CD4-positive, alpha-beta T cell (primary cell): Measurements from ENCODE around the gene TTYH3. TPM values are rescaled to one million over a fixed set of nuclear protein-coding genes. Genes with fewer than 3 reads are reported as not detected.

Experiments
- ATAC-seq: fragments of 200-7000 bp; cut with Tn5 transposase; one replicate; pipeline ENCODE4 v1.10.0; 2022; ENCODE audit warnings: mild to moderate bottlenecking; ENCODE audit not compliant: poor library complexity
- CTCF ChIA-PET: fragments of 350-600 bp; sonication (Branson Sonifier 250); formaldehyde crosslinking; loops from one replicate; lab custom pipeline; 2021; ENCODE audit warnings: antibody characterized with exemption, inconsistent platforms; lab: Charles Lee
- POLR2A ChIA-PET: fragments of 350-600 bp; sonication (Branson Sonifier 250); formaldehyde crosslinking; loops from one replicate; lab custom pipeline; 2021; ENCODE audit warnings: antibody characterized with exemption, inconsistent platforms; lab: Charles Lee
- DNase-seq, 14 experiments: peaks; one replicate each; pipeline ENCODE4 v3.0.0-alpha.2; 2013 to 2020; ENCODE audit warnings: mixed read lengths in 2 of 14
- H3K27ac ChIP-seq, 2 donors: one replicate each; pipeline versions ENCODE4 v1.5.1 to v1.7.0; 2013; ENCODE audit warnings: low read length in 2 of 2, low read depth in 1 of 2, mild to moderate bottlenecking in 1 of 2
- H3K27me3 ChIP-seq, 2 experiments: 1 replicate in 1 of 2; 2 replicates in 1 of 2; pipeline versions ENCODE4 v1.6.1 to v1.7.0; 2013; ENCODE audit warnings: low read length in 2 of 2, control low read depth in 1 of 2, mild to moderate bottlenecking in 1 of 2, moderate library complexity in 1 of 2; ENCODE audit not compliant: insufficient read depth in 2 of 2, control insufficient read depth in 1 of 2
- H3K36me3 ChIP-seq: one replicate; pipeline ENCODE4 v1.6.1; 2013; ENCODE audit warnings: low read length, control low read depth; ENCODE audit not compliant: insufficient read depth
- H3K4me1 ChIP-seq: one replicate; pipeline ENCODE4 v1.6.1; 2013; ENCODE audit warnings: low read length, control low read depth; ENCODE audit not compliant: insufficient read depth
- H3K4me3 ChIP-seq: one replicate; pipeline ENCODE4 v1.5.1; 2013; ENCODE audit warnings: mild to moderate bottlenecking, low read length, moderate library complexity
- H3K9me3 ChIP-seq, 2 experiments: 1 replicate in 1 of 2; 2 replicates in 1 of 2; pipeline versions ENCODE4 v1.6.1 to v1.7.0; 2013; ENCODE audit warnings: low read length in 2 of 2, mild to moderate bottlenecking in 2 of 2, control low read depth in 1 of 2, moderate library complexity in 1 of 2; ENCODE audit not compliant: control insufficient read depth in 1 of 2, insufficient read depth in 1 of 2
- H3K27ac Mint-ChIP-seq: one replicate; pipeline ENCODE4 v1.8.0; 2020; ENCODE audit warnings: mixed read lengths
- H3K27me3 Mint-ChIP-seq: one replicate; pipeline ENCODE4 v1.8.0; 2021; ENCODE audit warnings: mixed read lengths
- H3K36me3 Mint-ChIP-seq: one replicate; pipeline ENCODE4 v1.8.0; 2021; ENCODE audit warnings: low read depth, mixed read lengths
- H3K4me1 Mint-ChIP-seq: one replicate; pipeline ENCODE4 v1.8.0; 2021; ENCODE audit warnings: low read depth, mixed read lengths
- H3K4me3 Mint-ChIP-seq: one replicate; pipeline ENCODE4 v1.8.0; 2020; ENCODE audit warnings: mild to moderate bottlenecking, mixed read lengths
- H3K9me3 Mint-ChIP-seq: one replicate; pipeline ENCODE4 v1.8.0; 2020; ENCODE audit warnings: mixed read lengths
- intact Hi-C, 2 experiments: fragments of 100-400 bp; cut with DNase I in 1 of 2; cut with micrococcal nuclease in 1 of 2; formaldehyde crosslinking; loops; one replicate each; pipeline versions ENCODE4 v1.15.1 to v1.9.0; 2023 to 2025; cut with DNase I, micrococcal nuclease
- total RNA-seq, 174 experiments: library from RNA in 2 of 174; stranded (reverse) in 2 of 174; gene quantifications; one replicate each; pipeline ENCODE4 v1.2.3 and lab custom pipeline; 2021 to 2026
- TF ChIP-seq, protein P1 (sequence below): fragments of 200-600 bp; IDR thresholded peaks from one replicate; pipeline ENCODE4 v1.8.0; 2022; ENCODE audit warnings: antibody characterized with exemption, mild to moderate bottlenecking

The TTYH3 gene
- total RNA-seq, 2 experiments from 2014 or later: 7.9 to 9.3 TPM

DNA sequence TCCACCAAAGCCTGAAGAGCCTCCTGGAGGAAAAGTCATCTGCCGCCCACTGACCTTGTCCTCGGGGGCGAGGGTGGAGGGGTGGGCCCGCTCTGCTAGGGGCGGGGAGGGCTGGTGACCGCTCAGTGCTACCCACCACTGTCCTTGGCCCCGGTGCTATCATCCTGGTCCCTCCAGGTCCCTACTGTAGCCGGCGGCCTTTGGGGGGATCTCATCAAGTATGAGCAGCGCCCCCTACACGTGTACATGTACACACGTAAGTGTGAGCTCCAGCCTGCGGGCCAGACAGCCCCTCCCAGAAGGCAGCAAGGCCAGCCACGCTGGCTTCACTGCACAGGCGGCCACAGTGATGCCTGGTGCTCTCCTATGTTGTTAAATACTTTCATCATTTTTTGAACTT is 19.6 kb downstream of the TTYH3 start:
- ATAC-seq (no peak), DNase-seq (no peak)
- Histone ChIP-seq H3K27ac (no peak overlapping the region), H3K36me3 (no peaks in the 10 kb centered on the region), H3K4me3 (no peak overlapping the region), H3K27me3 (no peaks in the 10 kb centered on the region), H3K4me1 (no peaks in the 10 kb centered on the region), H3K9me3 (no peaks in the 10 kb centered on the region)
- TF ChIP-seq, protein P1, sequence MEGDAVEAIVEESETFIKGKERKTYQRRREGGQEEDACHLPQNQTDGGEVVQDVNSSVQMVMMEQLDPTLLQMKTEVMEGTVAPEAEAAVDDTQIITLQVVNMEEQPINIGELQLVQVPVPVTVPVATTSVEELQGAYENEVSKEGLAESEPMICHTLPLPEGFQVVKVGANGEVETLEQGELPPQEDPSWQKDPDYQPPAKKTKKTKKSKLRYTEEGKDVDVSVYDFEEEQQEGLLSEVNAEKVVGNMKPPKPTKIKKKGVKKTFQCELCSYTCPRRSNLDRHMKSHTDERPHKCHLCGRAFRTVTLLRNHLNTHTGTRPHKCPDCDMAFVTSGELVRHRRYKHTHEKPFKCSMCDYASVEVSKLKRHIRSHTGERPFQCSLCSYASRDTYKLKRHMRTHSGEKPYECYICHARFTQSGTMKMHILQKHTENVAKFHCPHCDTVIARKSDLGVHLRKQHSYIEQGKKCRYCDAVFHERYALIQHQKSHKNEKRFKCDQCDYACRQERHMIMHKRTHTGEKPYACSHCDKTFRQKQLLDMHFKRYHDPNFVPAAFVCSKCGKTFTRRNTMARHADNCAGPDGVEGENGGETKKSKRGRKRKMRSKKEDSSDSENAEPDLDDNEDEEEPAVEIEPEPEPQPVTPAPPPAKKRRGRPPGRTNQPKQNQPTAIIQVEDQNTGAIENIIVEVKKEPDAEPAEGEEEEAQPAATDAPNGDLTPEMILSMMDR: no peak
- H3K4me3 Mint-ChIP-seq: no peak overlapping the region
- H3K4me1 Mint-ChIP-seq: no peaks in the 10 kb centered on the region
- H3K27ac Mint-ChIP-seq: no peak overlapping the region
- CTCF ChIA-PET: no interaction called here
- no peaks in the 10 kb centered on the region for H3K27me3 Mint-ChIP-seq
- no peaks in the 10 kb centered on the region for H3K9me3 Mint-ChIP-seq
- H3K36me3 Mint-ChIP-seq: no peaks in the 10 kb centered on the region
- POLR2A ChIA-PET: no interaction called here
- intact Hi-C loops: no loop called here

DNA sequence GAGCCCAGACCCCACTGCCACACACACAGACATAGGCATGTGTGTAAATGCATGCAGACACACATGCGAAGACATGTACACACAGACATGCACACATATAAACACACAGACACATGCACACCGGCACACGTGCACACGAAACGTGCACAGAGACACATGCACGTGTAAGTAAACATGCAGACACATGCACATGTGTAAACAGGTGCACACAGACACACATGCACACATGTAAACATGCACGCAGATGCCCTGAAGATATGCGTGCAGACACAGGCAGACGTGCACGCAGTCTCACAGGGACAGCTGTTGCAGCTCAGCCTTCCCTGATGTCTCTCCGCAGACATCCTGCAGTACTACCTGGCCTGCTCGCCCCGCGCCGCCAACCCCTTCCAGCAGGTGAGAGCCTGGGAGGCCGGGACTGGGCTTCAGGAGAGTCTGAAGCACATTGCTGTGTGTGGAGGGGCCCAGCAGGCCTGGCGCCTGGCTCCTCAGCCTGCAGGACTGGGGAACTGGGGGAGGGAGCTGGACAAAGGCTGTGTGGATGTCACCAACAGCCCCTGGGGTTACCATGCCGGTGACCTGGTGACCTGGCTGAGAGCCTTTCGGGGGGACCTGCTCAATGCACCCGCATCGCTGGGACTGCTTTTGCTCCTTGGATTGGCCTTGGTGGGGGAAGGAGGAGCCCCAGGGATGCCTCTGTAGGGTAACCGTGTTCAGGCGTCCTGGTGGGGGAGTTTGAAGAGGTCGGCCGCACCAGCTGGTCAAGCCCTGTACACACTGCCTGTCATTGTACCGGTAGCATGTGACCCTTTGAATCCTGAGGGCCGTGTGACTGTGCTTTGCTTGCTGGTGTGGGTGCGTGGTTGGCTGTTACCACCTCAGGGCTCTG is 20.3 kb downstream of the TTYH3 start:
- TF ChIP-seq, protein P1: no peak
- ChIA-PET POLR2A (no interaction called here), CTCF (no interaction called here)
- intact Hi-C loops: no loop called here
- no peak overlapping the region for H3K27ac ChIP-seq
- no peaks in the 10 kb centered on the region for H3K4me1 Mint-ChIP-seq
- H3K4me3 Mint-ChIP-seq: no peak overlapping the region
- H3K9me3 ChIP-seq: no peaks in the 10 kb centered on the region
- H3K27ac Mint-ChIP-seq: no peak overlapping the region
- peaks cover 1% of the 10 kb centered on the region for H3K36me3 Mint-ChIP-seq
- H3K27me3 ChIP-seq: no peaks in the 10 kb centered on the region
- H3K4me3 ChIP-seq: no peak overlapping the region
- no peak for DNase-seq
- no peak for ATAC-seq
- no peaks in the 10 kb centered on the region for H3K9me3 Mint-ChIP-seq
- H3K4me1 ChIP-seq: no peaks in the 10 kb centered on the region
- no peaks in the 10 kb centered on the region for H3K36me3 ChIP-seq
- H3K27me3 Mint-ChIP-seq: no peaks in the 10 kb centered on the region

DNA sequence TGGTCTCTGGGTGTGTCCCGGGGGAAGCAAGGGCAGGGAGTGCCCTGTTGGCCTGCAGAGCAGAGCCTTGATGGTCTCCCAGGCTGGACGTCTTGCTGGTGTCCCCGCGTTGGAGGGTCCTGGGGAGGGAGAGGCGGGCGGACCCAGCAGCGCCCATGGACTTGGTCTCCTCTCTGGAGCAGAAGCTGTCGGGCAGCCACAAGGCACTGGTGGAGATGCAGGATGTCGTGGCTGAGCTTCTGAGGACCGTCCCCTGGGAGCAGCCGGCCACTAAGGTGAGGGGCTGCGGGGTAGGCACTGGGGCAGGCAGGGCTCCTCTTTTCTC is 20.9 kb downstream of the TTYH3 start:
- TF ChIP-seq, protein P1: no peak
- no peaks in the 10 kb centered on the region for H3K4me1 Mint-ChIP-seq
- H3K9me3 Mint-ChIP-seq: no peaks in the 10 kb centered on the region
- H3K27me3 Mint-ChIP-seq: no peaks in the 10 kb centered on the region
- peaks cover 6% of the 10 kb centered on the region for H3K36me3 Mint-ChIP-seq
- H3K27ac ChIP-seq: no peak overlapping the region
- DNase-seq (no peak), ATAC-seq (no peak)
- H3K4me3 Mint-ChIP-seq: no peak overlapping the region
- CTCF ChIA-PET: no interaction called here
- no peaks in the 10 kb centered on the region for H3K4me1 ChIP-seq
- no peaks in the 10 kb centered on the region for H3K9me3 ChIP-seq
- no peaks in the 10 kb centered on the region for H3K27me3 ChIP-seq
- H3K36me3 ChIP-seq: no peaks in the 10 kb centered on the region
- no peak overlapping the region for H3K27ac Mint-ChIP-seq
- H3K4me3 ChIP-seq: no peak overlapping the region
- intact Hi-C loops: no loop called here
- POLR2A ChIA-PET: no interaction called here
